ENCODE measurements around the gene KCNN4.

Gene KCNN4

GRCh38 chr19:43741075-43741825, 39.5 kb downstream of the KCNN4 start:
- peaks cover 87% of the 10 kb centered on the region for H3K36me3 ChIP-seq (ENCODE audit: control insufficient read depth, insufficient read depth, low read length, severe bottlenecking)
- H3K9ac ChIP-seq (ENCODE audit: low read length) = no peak overlapping the region
- H3K4me1 ChIP-seq (ENCODE audit: control insufficient read depth, insufficient read depth, low read length) = peaks cover 12% of the 10 kb centered on the region
- H3K4me3 ChIP-seq (ENCODE audit: low read length) = no peak overlapping the region
- H3K27me3 ChIP-seq (replicated peaks; ENCODE audit: control insufficient read depth, insufficient read depth, low read length) = no peaks in the 10 kb centered on the region
- no peaks in the 10 kb centered on the region for H3K9me3 ChIP-seq (ENCODE audit: control insufficient read depth, low read length)
- no peak for DNase-seq (ENCODE audit: low read depth)

GRCh38 chr19:43739439-43740235, 41.1 kb downstream of the KCNN4 start:
- H3K9ac ChIP-seq (ENCODE audit: low read length) = peak overlapping the region; percentile 1
- H3K4me3 ChIP-seq (ENCODE audit: low read length) = no peak overlapping the region
- no peak for DNase-seq (ENCODE audit: low read depth)
- H3K36me3 ChIP-seq (ENCODE audit: control insufficient read depth, insufficient read depth, low read length, severe bottlenecking) = peaks cover 84% of the 10 kb centered on the region
- H3K27me3 ChIP-seq (replicated peaks; ENCODE audit: control insufficient read depth, insufficient read depth, low read length) = no peaks in the 10 kb centered on the region
- H3K4me1 ChIP-seq (ENCODE audit: control insufficient read depth, insufficient read depth, low read length) = peaks cover 17% of the 10 kb centered on the region
- H3K9me3 ChIP-seq (ENCODE audit: control insufficient read depth, low read length) = no peaks in the 10 kb centered on the region

- Histone ChIP-seq H3K4me1 (ENCODE audit: control insufficient read depth, insufficient read depth, low read length) (peaks cover 17% of the 10 kb centered on the region), H3K4me3 (ENCODE audit: low read length) (no peak overlapping the region), H3K36me3 (ENCODE audit: control insufficient read depth, insufficient read depth, low read length, severe bottlenecking) (peaks cover 84% of the 10 kb centered on the region), H3K9ac (ENCODE audit: low read length) (peak overlapping the region; percentile 1), H3K27me3 (replicated peaks; ENCODE audit: control insufficient read depth, insufficient read depth, low read length) (no peaks in the 10 kb centered on the region), H3K9me3 (ENCODE audit: control insufficient read depth, low read length) (no peaks in the 10 kb centered on the region)
- DNase-seq (ENCODE audit: low read depth) = no peak
These were observed 42.0 kb downstream of the KCNN4 start for GRCh38 chr19:43738780-43739211.

GRCh38 chr19:43735957-43736356, 44.8 kb downstream of the KCNN4 start:
- Histone ChIP-seq H3K9ac (ENCODE audit: low read length) (no peak overlapping the region), H3K36me3 (ENCODE audit: control insufficient read depth, insufficient read depth, low read length, severe bottlenecking) (peaks cover 85% of the 10 kb centered on the region), H3K9me3 (ENCODE audit: control insufficient read depth, low read length) (no peaks in the 10 kb centered on the region), H3K27me3 (replicated peaks; ENCODE audit: control insufficient read depth, insufficient read depth, low read length) (no peaks in the 10 kb centered on the region), H3K4me1 (ENCODE audit: control insufficient read depth, insufficient read depth, low read length) (peaks cover 23% of the 10 kb centered on the region), H3K4me3 (ENCODE audit: low read length) (no peak overlapping the region)
- peak; percentile 43 for DNase-seq (ENCODE audit: low read depth)

GRCh38 chr19:43735013-43735412, 45.8 kb downstream of the KCNN4 start:
- Histone ChIP-seq H3K9ac (ENCODE audit: low read length) (no peak overlapping the region), H3K4me1 (ENCODE audit: control insufficient read depth, insufficient read depth, low read length) (peaks cover 23% of the 10 kb centered on the region), H3K4me3 (ENCODE audit: low read length) (no peak overlapping the region), H3K36me3 (ENCODE audit: control insufficient read depth, insufficient read depth, low read length, severe bottlenecking) (peaks cover 82% of the 10 kb centered on the region), H3K27me3 (replicated peaks; ENCODE audit: control insufficient read depth, insufficient read depth, low read length) (no peaks in the 10 kb centered on the region), H3K9me3 (ENCODE audit: control insufficient read depth, low read length) (no peaks in the 10 kb centered on the region)
- no peak for DNase-seq (ENCODE audit: low read depth)

- no peak overlapping the region for H3K4me3 ChIP-seq (ENCODE audit: low read length)
- no peak overlapping the region for H3K9ac ChIP-seq (ENCODE audit: low read length)
- no peaks in the 10 kb centered on the region for H3K27me3 ChIP-seq (replicated peaks; ENCODE audit: control insufficient read depth, insufficient read depth, low read length)
- DNase-seq (ENCODE audit: low read depth) = peak; percentile 56
- H3K4me1 ChIP-seq (ENCODE audit: control insufficient read depth, insufficient read depth, low read length) = peaks cover 28% of the 10 kb centered on the region
- H3K36me3 ChIP-seq (ENCODE audit: control insufficient read depth, insufficient read depth, low read length, severe bottlenecking) = peaks cover 75% of the 10 kb centered on the region
- no peaks in the 10 kb centered on the region for H3K9me3 ChIP-seq (ENCODE audit: control insufficient read depth, low read length)
These were observed 48.9 kb downstream of the KCNN4 start for GRCh38 chr19:43731846-43732245.

- Histone ChIP-seq H3K4me3 (ENCODE audit: low read length) (no peak overlapping the region), H3K9ac (ENCODE audit: low read length) (no peak overlapping the region), H3K4me1 (ENCODE audit: control insufficient read depth, insufficient read depth, low read length) (peaks cover 26% of the 10 kb centered on the region), H3K9me3 (ENCODE audit: control insufficient read depth, low read length) (no peaks in the 10 kb centered on the region), H3K36me3 (ENCODE audit: control insufficient read depth, insufficient read depth, low read length, severe bottlenecking) (peaks cover 70% of the 10 kb centered on the region), H3K27me3 (replicated peaks; ENCODE audit: control insufficient read depth, insufficient read depth, low read length) (no peaks in the 10 kb centered on the region)
- DNase-seq (ENCODE audit: low read depth) = no peak
These were observed 49.4 kb downstream of the KCNN4 start for GRCh38 chr19:43731346-43731745.

GRCh38 chr19:43729919-43730318, 50.9 kb downstream of the KCNN4 start:
- Histone ChIP-seq H3K9me3 (ENCODE audit: control insufficient read depth, low read length) (no peaks in the 10 kb centered on the region), H3K9ac (ENCODE audit: low read length) (no peak overlapping the region), H3K4me1 (ENCODE audit: control insufficient read depth, insufficient read depth, low read length) (peaks cover 20% of the 10 kb centered on the region), H3K27me3 (replicated peaks; ENCODE audit: control insufficient read depth, insufficient read depth, low read length) (no peaks in the 10 kb centered on the region), H3K36me3 (ENCODE audit: control insufficient read depth, insufficient read depth, low read length, severe bottlenecking) (peaks cover 62% of the 10 kb centered on the region), H3K4me3 (ENCODE audit: low read length) (no peak overlapping the region)
- DNase-seq (ENCODE audit: low read depth) = no peak

- Histone ChIP-seq H3K4me1 (ENCODE audit: control insufficient read depth, insufficient read depth, low read length) (peaks cover 19% of the 10 kb centered on the region), H3K4me3 (ENCODE audit: low read length) (no peak overlapping the region), H3K27me3 (replicated peaks; ENCODE audit: control insufficient read depth, insufficient read depth, low read length) (no peaks in the 10 kb centered on the region), H3K9ac (ENCODE audit: low read length) (no peak overlapping the region), H3K9me3 (ENCODE audit: control insufficient read depth, low read length) (no peaks in the 10 kb centered on the region), H3K36me3 (ENCODE audit: control insufficient read depth, insufficient read depth, low read length, severe bottlenecking) (peaks cover 42% of the 10 kb centered on the region)
- DNase-seq (ENCODE audit: low read depth) = no peak
These were observed 53.2 kb downstream of the KCNN4 start for GRCh38 chr19:43727593-43727853.

- H3K4me3 ChIP-seq (ENCODE audit: low read length) = no peak overlapping the region
- H3K36me3 ChIP-seq (ENCODE audit: control insufficient read depth, insufficient read depth, low read length, severe bottlenecking) = peaks cover 38% of the 10 kb centered on the region
- H3K27me3 ChIP-seq (replicated peaks; ENCODE audit: control insufficient read depth, insufficient read depth, low read length) = no peaks in the 10 kb centered on the region
- no peaks in the 10 kb centered on the region for H3K9me3 ChIP-seq (ENCODE audit: control insufficient read depth, low read length)
- H3K9ac ChIP-seq (ENCODE audit: low read length) = no peak overlapping the region
- DNase-seq (ENCODE audit: low read depth) = no peak
- H3K4me1 ChIP-seq (ENCODE audit: control insufficient read depth, insufficient read depth, low read length) = peaks cover 14% of the 10 kb centered on the region
These were observed 53.8 kb downstream of the KCNN4 start for GRCh38 chr19:43726736-43727592.

GRCh38 chr19:43725468-43725867, 55.3 kb downstream of the KCNN4 start:
- Histone ChIP-seq H3K36me3 (ENCODE audit: control insufficient read depth, insufficient read depth, low read length, severe bottlenecking) (peaks cover 26% of the 10 kb centered on the region), H3K4me1 (ENCODE audit: control insufficient read depth, insufficient read depth, low read length) (peaks cover 6% of the 10 kb centered on the region), H3K27me3 (replicated peaks; ENCODE audit: control insufficient read depth, insufficient read depth, low read length) (no peaks in the 10 kb centered on the region), H3K9me3 (ENCODE audit: control insufficient read depth, low read length) (no peaks in the 10 kb centered on the region), H3K4me3 (ENCODE audit: low read length) (no peak overlapping the region), H3K9ac (ENCODE audit: low read length) (no peak overlapping the region)
- no peak for DNase-seq (ENCODE audit: low read depth)

Data from adipocyte (in vitro differentiated cells).